Parathyroid adenoma (tissue), 2 donors: Measurements from ENCODE around the gene ZNHIT2.

ENCODE experiments used
- H2AFZ ChIP-seq: fragments of 300-600 bp; sonication (generic); one replicate; pipeline ENCODE4 v1.7.0; 2017; ENCODE audit warnings: antibody characterized with exemption, mild to moderate bottlenecking
- H3K27ac ChIP-seq: fragments of 300-600 bp; sonication (generic); one replicate; pipeline ENCODE4 v1.7.0; 2017
- H3K27me3 ChIP-seq: fragments of 300-600 bp; sonication (generic); one replicate; pipeline ENCODE4 v1.7.0; 2017; ENCODE audit warnings: low read length; ENCODE audit not compliant: control insufficient read depth, insufficient read depth
- H3K36me3 ChIP-seq: fragments of 300-600 bp; sonication (generic); one replicate; pipeline ENCODE4 v1.7.0; 2017; ENCODE audit warnings: low read length; ENCODE audit not compliant: control insufficient read depth, insufficient read depth
- H3K4me1 ChIP-seq: fragments of 300-600 bp; sonication (generic); one replicate; pipeline ENCODE4 v1.7.0; 2017; ENCODE audit warnings: control low read depth
- H3K4me2 ChIP-seq: fragments of 300-600 bp; sonication (generic); one replicate; pipeline ENCODE4 v1.7.0; 2017; ENCODE audit warnings: low read length
- H3K4me3 ChIP-seq: fragments of 300-600 bp; sonication (generic); one replicate; pipeline ENCODE4 v1.7.0; 2017; ENCODE audit warnings: low read depth, low read length
- H3K79me2 ChIP-seq: fragments of 300-600 bp; sonication (generic); one replicate; pipeline ENCODE4 v1.7.0; 2017; ENCODE audit warnings: control low read depth
- H3K9ac ChIP-seq: fragments of 300-600 bp; sonication (generic); one replicate; pipeline ENCODE4 v1.7.0; 2017; ENCODE audit warnings: mild to moderate bottlenecking
- H3K9me3 ChIP-seq: fragments of 300-600 bp; sonication (generic); one replicate; pipeline ENCODE4 v1.7.0; 2017; ENCODE audit warnings: low read length; ENCODE audit not compliant: control insufficient read depth
- CTCF ChIP-seq: fragments of 300-600 bp; sonication (generic); IDR thresholded peaks from one replicate; pipeline ENCODE4 v1.7.0; 2017; ENCODE audit warnings: antibody characterized with exemption, mild to moderate bottlenecking
- donor health status: primary hyperparathyroidism.

Gene ZNHIT2

GRCh38 chr11:65109231-65110198, 8.0 kb downstream of the ZNHIT2 start:
- H3K4me2 ChIP-seq = no peak overlapping the region
- peaks cover 2% of the 10 kb centered on the region for H3K4me1 ChIP-seq
- H3K36me3 ChIP-seq = no peaks in the 10 kb centered on the region
- no peak for TF ChIP-seq CTCF
- H3K27me3 ChIP-seq = no peaks in the 10 kb centered on the region
- H3K9me3 ChIP-seq = no peaks in the 10 kb centered on the region
- H3K9ac ChIP-seq = no peak overlapping the region
- H3K79me2 ChIP-seq = peaks cover 2% of the 10 kb centered on the region
- H2AFZ ChIP-seq = no peak overlapping the region
- no peak overlapping the region for H3K27ac ChIP-seq
- H3K4me3 ChIP-seq = no peak overlapping the region

GRCh38 chr11:65108469-65109123, 8.9 kb downstream of the ZNHIT2 start:
- Histone ChIP-seq H3K27me3 (no peaks in the 10 kb centered on the region), H3K27ac (no peak overlapping the region), H2AFZ (no peak overlapping the region), H3K4me2 (no peak overlapping the region), H3K4me3 (no peak overlapping the region), H3K9me3 (no peaks in the 10 kb centered on the region), H3K79me2 (no peaks in the 10 kb centered on the region), H3K9ac (no peak overlapping the region), H3K4me1 (peaks cover 6% of the 10 kb centered on the region), H3K36me3 (no peaks in the 10 kb centered on the region)
- TF ChIP-seq CTCF = no peak

- no peak overlapping the region for H3K4me3 ChIP-seq
- H3K79me2 ChIP-seq = no peaks in the 10 kb centered on the region
- no peaks in the 10 kb centered on the region for H3K9me3 ChIP-seq
- no peak overlapping the region for H3K9ac ChIP-seq
- H3K27ac ChIP-seq = no peak overlapping the region
- peaks cover 6% of the 10 kb centered on the region for H3K4me1 ChIP-seq
- no peaks in the 10 kb centered on the region for H3K27me3 ChIP-seq
- H2AFZ ChIP-seq = no peak overlapping the region
- no peak for TF ChIP-seq CTCF
- H3K36me3 ChIP-seq = no peaks in the 10 kb centered on the region
- H3K4me2 ChIP-seq = no peak overlapping the region
Measured at GRCh38 chr11:65107751-65108468, 9.6 kb downstream of the ZNHIT2 start.

- H3K36me3 ChIP-seq = no peaks in the 10 kb centered on the region
- H3K4me3 ChIP-seq = no peak overlapping the region
- no peak overlapping the region for H3K4me2 ChIP-seq
- no peak overlapping the region for H3K9ac ChIP-seq
- H3K27me3 ChIP-seq = no peaks in the 10 kb centered on the region
- no peaks in the 10 kb centered on the region for H3K79me2 ChIP-seq
- no peak for TF ChIP-seq CTCF
- no peak overlapping the region for H2AFZ ChIP-seq
- H3K9me3 ChIP-seq = no peaks in the 10 kb centered on the region
- H3K4me1 ChIP-seq = peaks cover 6% of the 10 kb centered on the region
- no peak overlapping the region for H3K27ac ChIP-seq
Measured at GRCh38 chr11:65107078-65107477, 10.4 kb downstream of the ZNHIT2 start.
